Heart left ventricle (tissue), 13 donors: ENCODE results near the gene RORC.

ENCODE experiments used
- POLR2A ChIP-seq, 2 donors: fragments of 450-650 bp; IDR thresholded peaks; one replicate each; pipeline ENCODE4 v1.6.1; 2017; ENCODE audit warnings: antibody characterized with exemption in 2 of 2, mild to moderate bottlenecking in 2 of 2, moderate library complexity in 2 of 2
- TF ChIP-seq, protein P1 (sequence below), 12 donors: fragments of 200-600 bp; sonication (generic) in 4 of 12; IDR thresholded peaks; one replicate each; pipeline versions ENCODE4 v1.5.0 to v1.8.0; 2018 to 2022; ENCODE audit warnings: antibody characterized with exemption in 12 of 12, mild to moderate bottlenecking in 5 of 12
- donor health status: ischemic (EF 13 %, LVEDD 7.1; RV severe dilation, severe dysfunction).
- donor health status: DM: no; HTN: yes; CAD: no.
- donor health status: DM: no; HTN: no; CAD: no.
- donor health status: ischemic (EF 25% LVEDD 6.9; RV normal size, moderate dysfunction).
- donor health status: ischemic (EF 25% LVEDD 5.7; RV mildly dilated, moderate dysfunction).
- donor health status: ischemic (EF 35%, LVEDD 5.7; RV mildly dilated, moderate dysfunction).
- donor health status: nonischemic (EF 11% LVEDD 7.7; RV severe dilation, severe dysfunction).
- donor health status: DM: yes; HTN: yes; CAD: no.
- donor health status: PGD.
- donor health status: ischemic (EF 29% LVEDD 5.4; RV normal size, mild dysfunction).
- donor health status: nonischemic (EF 23%, LVEDD 6.1; RV moderate dilation, normal function).

DNA sequence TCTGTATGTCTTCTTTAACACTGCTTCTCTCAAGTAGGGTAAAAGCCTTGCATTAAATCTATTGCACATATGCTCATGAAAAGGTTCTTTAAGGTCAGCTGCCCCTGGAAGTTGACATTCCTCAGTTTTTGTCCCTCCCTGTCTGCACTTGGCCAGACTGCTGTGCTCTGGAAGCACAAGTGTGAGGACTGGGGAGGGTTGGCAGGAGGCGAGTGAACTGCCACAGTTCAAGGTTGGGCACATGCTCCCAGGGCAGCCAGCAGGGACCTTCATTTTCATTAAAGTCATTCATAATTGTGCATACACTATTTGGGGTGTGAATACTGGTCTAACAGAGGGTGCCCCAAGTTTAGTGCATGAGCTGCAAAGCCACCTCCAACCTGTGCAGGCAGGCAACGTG is 32.8 kb upstream of the RORC start:
- TF ChIP-seq, protein P1, sequence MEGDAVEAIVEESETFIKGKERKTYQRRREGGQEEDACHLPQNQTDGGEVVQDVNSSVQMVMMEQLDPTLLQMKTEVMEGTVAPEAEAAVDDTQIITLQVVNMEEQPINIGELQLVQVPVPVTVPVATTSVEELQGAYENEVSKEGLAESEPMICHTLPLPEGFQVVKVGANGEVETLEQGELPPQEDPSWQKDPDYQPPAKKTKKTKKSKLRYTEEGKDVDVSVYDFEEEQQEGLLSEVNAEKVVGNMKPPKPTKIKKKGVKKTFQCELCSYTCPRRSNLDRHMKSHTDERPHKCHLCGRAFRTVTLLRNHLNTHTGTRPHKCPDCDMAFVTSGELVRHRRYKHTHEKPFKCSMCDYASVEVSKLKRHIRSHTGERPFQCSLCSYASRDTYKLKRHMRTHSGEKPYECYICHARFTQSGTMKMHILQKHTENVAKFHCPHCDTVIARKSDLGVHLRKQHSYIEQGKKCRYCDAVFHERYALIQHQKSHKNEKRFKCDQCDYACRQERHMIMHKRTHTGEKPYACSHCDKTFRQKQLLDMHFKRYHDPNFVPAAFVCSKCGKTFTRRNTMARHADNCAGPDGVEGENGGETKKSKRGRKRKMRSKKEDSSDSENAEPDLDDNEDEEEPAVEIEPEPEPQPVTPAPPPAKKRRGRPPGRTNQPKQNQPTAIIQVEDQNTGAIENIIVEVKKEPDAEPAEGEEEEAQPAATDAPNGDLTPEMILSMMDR (IDR thresholded peaks at IDR 0.05): no peak
- no peak for TF ChIP-seq POLR2A (IDR thresholded peaks at IDR 0.05)
